SK-N-SH (cell line): Measurements from ENCODE around the gene TTC28. TPM values are rescaled to one million over a fixed set of nuclear protein-coding genes. Genes with fewer than 3 reads are reported as not detected.
A peak's percentile ranks its signal among the peaks of the same experiment; 100 is the strongest.

ENCODE experiments used
- CTCF ChIA-PET: fragments of 300-600, 350-600 bp; formaldehyde crosslinking; extraction: SDS; loops from one replicate; lab custom pipeline; 2021; lab: Yijun Ruan, JAX
- POLR2A ChIA-PET: fragments of 350-600 bp; sonication (Branson Sonifier 250); formaldehyde crosslinking; extraction: SDS; loops from one replicate; lab custom pipeline; 2020; ENCODE audit warnings: antibody characterized with exemption, inconsistent platforms; lab: Yijun Ruan, JAX
- DNase-seq: peaks from one replicate; pipeline ENCODE4 v3.0.0; 2012
- H2AFZ ChIP-seq: fragments of 200-600 bp; sonication (generic); 2 replicates; pipeline ENCODE4 v1.8.1; 2016; ENCODE audit warnings: antibody characterized with exemption, mild to moderate bottlenecking, low read depth
- H3F3A ChIP-seq: fragments of 200-600 bp; sonication (generic); replicated peaks from 2 replicates; pipeline ENCODE3; 2016; ENCODE audit warnings: antibody characterized with exemption, mild to moderate bottlenecking; ENCODE audit not compliant: insufficient read depth
- H3K27ac ChIP-seq, 2 experiments: fragments of 200-500 bp in 1 of 2; fragments of 200-600 bp in 1 of 2; sonication (Bioruptor generic) in 1 of 2; sonication (generic), shearing (Covaris generic) in 1 of 2; 2 replicates each; pipeline versions ENCODE4 v1.5.1 to v1.6.1; 2014 to 2016; ENCODE audit warnings: low read depth in 2 of 2, inconsistent platforms in 1 of 2, low read length in 1 of 2, mild to moderate bottlenecking in 1 of 2, mixed read lengths in 1 of 2
- H3K27me3 ChIP-seq: fragments of 200-600 bp; sonication (generic), shearing (Covaris generic); 2 replicates; pipeline ENCODE4 v1.6.1; 2016; ENCODE audit warnings: mixed run types; ENCODE audit not compliant: insufficient read depth
- H3K36me3 ChIP-seq, 2 experiments: fragments of 200-500 bp in 1 of 2; fragments of 200-600 bp in 1 of 2; sonication (Bioruptor generic) in 1 of 2; sonication (generic) in 1 of 2; replicated peaks in 1 of 2; 2 replicates each; pipeline versions ENCODE3 to v1.5.1; 2014 to 2016; ENCODE audit warnings: low read length in 1 of 2, mild to moderate bottlenecking in 1 of 2; ENCODE audit not compliant: insufficient read depth in 2 of 2, control insufficient read depth in 1 of 2
- H3K4me1 ChIP-seq, 2 experiments: fragments of 200-500 bp in 1 of 2; fragments of 200-600 bp in 1 of 2; sonication (Bioruptor generic) in 1 of 2; sonication (generic), shearing (Covaris generic) in 1 of 2; 2 replicates each; pipeline versions ENCODE4 v1.5.1 to v1.6.1; 2014 to 2016; ENCODE audit warnings: low read depth in 1 of 2, low read length in 1 of 2, mixed run types in 1 of 2; ENCODE audit not compliant: insufficient read depth in 2 of 2, control insufficient read depth in 1 of 2
- H3K4me2 ChIP-seq: fragments of 200-600 bp; sonication (generic), shearing (Covaris generic); 2 replicates; pipeline ENCODE4 v1.6.1; 2017; ENCODE audit warnings: mixed run types
- H3K4me3 ChIP-seq, 2 experiments: fragments of 200-500 bp in 1 of 2; fragments of 200-600 bp in 1 of 2; sonication (Bioruptor generic) in 1 of 2; sonication (generic), shearing (Covaris generic) in 1 of 2; 2 replicates each; pipeline versions ENCODE4 v1.5.1 to v1.8.1; 2014 to 2016; ENCODE audit warnings: low read depth in 2 of 2, inconsistent platforms in 1 of 2, low read length in 1 of 2, mild to moderate bottlenecking in 1 of 2, mixed read lengths in 1 of 2, moderate library complexity in 1 of 2
- H3K79me2 ChIP-seq: fragments of 200-600 bp; sonication (generic); 2 replicates; pipeline ENCODE4 v1.8.1; 2017; ENCODE audit warnings: mild to moderate bottlenecking; ENCODE audit not compliant: insufficient read depth
- H3K9ac ChIP-seq: fragments of 200-600 bp; sonication (generic); 2 replicates; pipeline ENCODE4 v1.6.1; 2017; ENCODE audit warnings: mixed run types
- H3K9me2 ChIP-seq: fragments of 200-600 bp; sonication (generic); 2 replicates; pipeline ENCODE4 v1.6.1; 2017; ENCODE audit warnings: mixed run types
- H3K9me3 ChIP-seq: fragments of 200-600 bp; sonication (generic); 2 replicates; pipeline ENCODE4 v1.6.1; 2017; ENCODE audit warnings: mixed run types, mild to moderate bottlenecking, moderate library complexity
- H4K20me1 ChIP-seq: fragments of 200-600 bp; sonication (generic); 2 replicates; pipeline ENCODE4 v1.6.1; 2017; ENCODE audit warnings: mild to moderate bottlenecking, mixed run types; ENCODE audit not compliant: insufficient read depth
- CTCF ChIP-seq: fragments of 200-600 bp; sonication (generic); IDR thresholded peaks from 2 replicates; pipeline ENCODE4 v1.6.1; 2017; ENCODE audit warnings: antibody characterized with exemption, mild to moderate bottlenecking, moderate library complexity
- FOSL2 ChIP-seq: IDR thresholded peaks from 2 replicates; pipeline ENCODE4 v1.4.0; 2012; ENCODE audit warnings: low read depth, mild to moderate bottlenecking, moderate library complexity, borderline replicate concordance
- FOXM1 ChIP-seq: IDR thresholded peaks from 2 replicates; pipeline ENCODE4 v1.4.0; 2012; ENCODE audit warnings: low read depth, mild to moderate bottlenecking
- NFIC ChIP-seq: IDR thresholded peaks from 2 replicates; pipeline ENCODE4 v1.4.0; 2012; ENCODE audit warnings: borderline replicate concordance
- NRF1 ChIP-seq: IDR thresholded peaks from 2 replicates; pipeline ENCODE4 v1.6.1; 2012; ENCODE audit warnings: low read depth, mild to moderate bottlenecking, low read length
- RAD21 ChIP-seq: IDR thresholded peaks from 2 replicates; pipeline ENCODE4 v1.6.1; 2012; ENCODE audit warnings: mild to moderate bottlenecking, low read length
- TCF12 ChIP-seq: IDR thresholded peaks from 2 replicates; pipeline ENCODE4 v1.4.0; 2012
- USF2 ChIP-seq: fragments of 150-350 bp; IDR thresholded peaks from 2 replicates; pipeline ENCODE4 v1.6.1; 2017; ENCODE audit warnings: antibody characterized with exemption, low read length, low read depth, borderline replicate concordance
- ZBTB33 ChIP-seq: IDR thresholded peaks from 2 replicates; pipeline ENCODE4 v1.4.0; 2012; ENCODE audit warnings: low read depth, borderline replicate concordance
- WGBS: methylation state at CpG from one replicate; pipeline ENCODE4 v1.1.6; 2017; ENCODE audit warnings: low lambda C conversion rate; 5-methylcytosine and 5-hydroxymethylcytosine counted together
- polyA plus RNA-seq, 3 experiments: library from polyadenylated mRNA; depleted of rRNA; stranded (reverse); fragments of >200 nt; gene quantifications; 2 replicates each; pipeline ENCODE4 v1.2.3, GENCODE V29; 2012
- TF ChIP-seq, protein P1 (sequence below): IDR thresholded peaks from 2 replicates; pipeline ENCODE4 v1.4.0; 2012; ENCODE audit warnings: low read depth, borderline replicate concordance

Gene TTC28
- polyA plus RNA-seq, 1 of the 3 experiments (the other 2 are of a cell fraction): 5.9 TPM

- no peak for TF ChIP-seq USF2
- peak; percentile 27; the same call in 1 of the 2 replicates for TF ChIP-seq TCF12
- 0 out of 2 replicates have a peak, but pooled peaks have one; percentile 12 for TF ChIP-seq FOSL2
- no peak for TF ChIP-seq CTCF
- TF ChIP-seq, all 33 proteins: peak for 4
Observed at GRCh38 chr22:28426346-28427132, 253.1 kb downstream of the TTC28 start (continued).

- H3K4me2 ChIP-seq: no peak overlapping the region
- CTCF ChIA-PET: interaction anchor here (1.7 kb wide), 1 partner anchor 225 kb away, joined by 3 read pairs; no protein-coding TSS in a partner anchor
- peaks cover 12% of the 10 kb centered on the region for H3F3A ChIP-seq
- no peak for DNase-seq
- H3K4me1 ChIP-seq: peaks cover 3 to 4% of the 10 kb centered on the region in 2 experiments; a peak in 2 of 4 replicates
- H2AFZ ChIP-seq: no peak overlapping the region
- POLR2A ChIA-PET: no interaction called here
- H3K9me3 ChIP-seq: no peaks in the 10 kb centered on the region
- no peaks in the 10 kb centered on the region for H3K36me3 ChIP-seq
- H3K27me3 ChIP-seq: no peaks in the 10 kb centered on the region
- no peak for TF ChIP-seq TCF12
- TF ChIP-seq RAD21: no peak
- no peak for TF ChIP-seq NFIC
- TF ChIP-seq, protein P1, sequence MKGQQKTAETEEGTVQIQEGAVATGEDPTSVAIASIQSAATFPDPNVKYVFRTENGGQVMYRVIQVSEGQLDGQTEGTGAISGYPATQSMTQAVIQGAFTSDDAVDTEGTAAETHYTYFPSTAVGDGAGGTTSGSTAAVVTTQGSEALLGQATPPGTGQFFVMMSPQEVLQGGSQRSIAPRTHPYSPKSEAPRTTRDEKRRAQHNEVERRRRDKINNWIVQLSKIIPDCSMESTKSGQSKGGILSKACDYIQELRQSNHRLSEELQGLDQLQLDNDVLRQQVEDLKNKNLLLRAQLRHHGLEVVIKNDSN: no peak
- no peak for TF ChIP-seq NRF1
- TF ChIP-seq FOXM1: no peak
- no peak for TF ChIP-seq ZBTB33
- TF ChIP-seq, all 33 proteins: peak for 0
- H3K79me2 ChIP-seq: no peaks in the 10 kb centered on the region; the same call in 1 of the 2 replicates
- 87% methylated on average over 2 of the region's 2 CpGs for WGBS
- H4K20me1 ChIP-seq: no peaks in the 10 kb centered on the region
- no peak overlapping the region for H3K9ac ChIP-seq
- H3K27ac ChIP-seq: peak overlapping the region in 1 of 2 experiments; percentile 13; a peak in 1 of 4 replicates
- no peak overlapping the region for H3K4me3 ChIP-seq
- H3K9me2 ChIP-seq: no peaks in the 10 kb centered on the region
Observed at GRCh38 chr22:28425211-28425610, 254.4 kb downstream of the TTC28 start.
